Endothelial cell of umbilical vein (primary cell): ENCODE results near the gene TOB2. TPM values are rescaled to one million over a fixed set of nuclear protein-coding genes. Genes with fewer than 3 reads are reported as not detected.

Source experiments
- BruUV-seq: library from RNA; stranded (reverse); fragments of 400-500 nt; replicated peaks from 2 replicates; lab custom pipeline; 2021; lab: Mats Ljungman, UMichigan
- CTCF ChIA-PET: fragments of 300-600, 350-600 bp; sonication (Branson Sonifier 250); formaldehyde crosslinking; loops from one replicate; lab custom pipeline; 2021; ENCODE audit warnings: antibody characterized with exemption, inconsistent platforms; lab: Charles Lee
- POLR2A ChIA-PET: fragments of 300-600, 350-600 bp; sonication (Branson Sonifier 250); formaldehyde crosslinking; loops from one replicate; lab custom pipeline; 2021; ENCODE audit warnings: antibody characterized with exemption, inconsistent platforms; lab: Charles Lee
- DNase-seq: peaks from one replicate; pipeline ENCODE4 v3.0.0-alpha.2; 2011; ENCODE audit warnings: low read depth, low spot score
- FAIRE-seq: peaks from 2 replicates; lab custom pipeline; 2011; peaks lifted over from hg19 to GRCh38; lab: Jason Lieb, UNC
- H2AFZ ChIP-seq: 2 replicates; pipeline ENCODE4 v1.6.0; 2012; ENCODE audit warnings: low read depth, low read length, control low read depth, inconsistent platforms
- H3K27ac ChIP-seq: 2 replicates; pipeline ENCODE4 v1.5.1; 2011; ENCODE audit warnings: low read depth, mild to moderate bottlenecking, control low read depth, low read length, moderate library complexity; ENCODE audit not compliant: insufficient read depth
- H3K27me3 ChIP-seq, 2 experiments: 2 replicates each; pipeline versions ENCODE4 v1.6.0 to v1.6.1; 2011; ENCODE audit warnings: low read length in 2 of 2, mixed read lengths in 1 of 2; ENCODE audit not compliant: control insufficient read depth in 2 of 2, insufficient read depth in 2 of 2
- H3K36me3 ChIP-seq, 2 experiments: 2 replicates in 1 of 2; 3 replicates in 1 of 2; pipeline ENCODE4 v1.5.1; 2011; ENCODE audit warnings: low read length in 2 of 2, mild to moderate bottlenecking in 1 of 2, moderate library complexity in 1 of 2; ENCODE audit not compliant: control insufficient read depth in 2 of 2, insufficient read depth in 2 of 2; ENCODE audit errors: extremely low read depth in 1 of 2
- H3K4me1 ChIP-seq: 3 replicates; pipeline ENCODE4 v1.5.1; 2011; ENCODE audit warnings: mild to moderate bottlenecking, low read length; ENCODE audit not compliant: control insufficient read depth, insufficient read depth; ENCODE audit errors: extremely low read depth
- H3K4me2 ChIP-seq: 2 replicates; pipeline ENCODE4 v1.6.1; 2011; ENCODE audit warnings: low read length, control low read depth, mixed read lengths; ENCODE audit not compliant: insufficient read depth
- H3K4me3 ChIP-seq, 3 experiments: fragments of 200-600 bp in 1 of 3; sonication (generic), shearing (Covaris generic) in 1 of 3; replicated peaks in 1 of 3; 2 replicates each; pipeline ENCODE4 v1.5.1; 2011 to 2016; ENCODE audit warnings: control low read depth in 3 of 3, low read length in 3 of 3, mild to moderate bottlenecking in 2 of 3, inconsistent platforms in 1 of 3, low read depth in 1 of 3, moderate library complexity in 1 of 3; ENCODE audit not compliant: insufficient read depth in 1 of 3
- H3K79me2 ChIP-seq: 2 replicates; pipeline ENCODE4 v1.6.0; 2012; ENCODE audit warnings: low read length, inconsistent platforms; ENCODE audit not compliant: control insufficient read depth, insufficient read depth
- H3K9ac ChIP-seq: replicated peaks from 2 replicates; pipeline ENCODE3; 2011; ENCODE audit warnings: low read length, control low read depth; ENCODE audit not compliant: insufficient read depth; ENCODE audit errors: extremely low read depth
- H3K9me1 ChIP-seq: replicated peaks from 3 replicates; pipeline ENCODE4 v1.6.0; 2011; ENCODE audit warnings: mild to moderate bottlenecking, low read length; ENCODE audit not compliant: control insufficient read depth, insufficient read depth; ENCODE audit errors: extremely low read depth
- H3K9me3 ChIP-seq: replicated peaks from 2 replicates; pipeline ENCODE4 v1.5.1; 2012; ENCODE audit warnings: low read length, inconsistent platforms; ENCODE audit not compliant: control insufficient read depth, insufficient read depth
- H4K20me1 ChIP-seq: replicated peaks from 2 replicates; pipeline ENCODE3; 2011; ENCODE audit warnings: mild to moderate bottlenecking, low read length; ENCODE audit not compliant: control insufficient read depth, insufficient read depth; ENCODE audit errors: extremely low read depth
- EZH2 ChIP-seq: IDR thresholded peaks from 2 replicates; pipeline ENCODE4 v1.6.1; 2012; ENCODE audit warnings: borderline replicate concordance, low read depth, mild to moderate bottlenecking, moderate library complexity, low read length, inconsistent platforms; ENCODE audit not compliant: severe bottlenecking
- GATA2 ChIP-seq: IDR thresholded peaks from 2 replicates; pipeline ENCODE4 v1.7.0; 2011; ENCODE audit warnings: low read depth, mild to moderate bottlenecking, moderate library complexity, mixed read lengths, low read length; ENCODE audit not compliant: insufficient read length, insufficient read depth
- JUN ChIP-seq: IDR thresholded peaks from 2 replicates; pipeline ENCODE4 v1.6.1; 2011; ENCODE audit warnings: borderline replicate concordance, low read depth; ENCODE audit not compliant: insufficient read length, insufficient read depth
- MYC ChIP-seq: IDR thresholded peaks from one replicate; pipeline ENCODE4 v1.6.1; 2011; ENCODE audit warnings: mild to moderate bottlenecking, low read depth, low read length
- POLR2A ChIP-seq: IDR thresholded peaks from 2 replicates; pipeline ENCODE4 v1.6.1; 2012; ENCODE audit warnings: low read depth, mild to moderate bottlenecking, control low read depth, low read length
- dilution Hi-C: fragments of 300-500 bp; cut with MboI; formaldehyde crosslinking; loops from one replicate; pipeline ENCODE4 v1.15.0; 2019; ENCODE audit warnings: low sequenced_read_pairs; ENCODE audit not compliant: extremely low pct_ligation_motif_present
- intact Hi-C: fragments of 100-400 bp; cut with micrococcal nuclease; formaldehyde crosslinking; loops from one replicate; pipeline ENCODE4 v1.10.0; 2022
- polyA plus RNA-seq, 4 experiments: library from polyadenylated mRNA; depleted of rRNA in 3 of 4; stranded (reverse) in 3 of 4; unstranded in 1 of 4; fragments of >200 nt; gene quantifications; 2 replicates each; pipeline versions ENCODE4 v1.2.1 to v1.2.3, GENCODE V29; 2011 to 2012; ENCODE audit warnings: missing spikeins in 1 of 4
- total RNA-seq: library from RNA; stranded (reverse); gene quantifications from 2 replicates; pipeline ENCODE4 v1.2.3, GENCODE V29; 2021

The TOB2 gene
- total and polyA plus RNA-seq, 2 donors (not counting 3 experiments of a cell fraction or from before 2014, with no cell fraction given), result 21.7 to 44.7 TPM

DNA sequence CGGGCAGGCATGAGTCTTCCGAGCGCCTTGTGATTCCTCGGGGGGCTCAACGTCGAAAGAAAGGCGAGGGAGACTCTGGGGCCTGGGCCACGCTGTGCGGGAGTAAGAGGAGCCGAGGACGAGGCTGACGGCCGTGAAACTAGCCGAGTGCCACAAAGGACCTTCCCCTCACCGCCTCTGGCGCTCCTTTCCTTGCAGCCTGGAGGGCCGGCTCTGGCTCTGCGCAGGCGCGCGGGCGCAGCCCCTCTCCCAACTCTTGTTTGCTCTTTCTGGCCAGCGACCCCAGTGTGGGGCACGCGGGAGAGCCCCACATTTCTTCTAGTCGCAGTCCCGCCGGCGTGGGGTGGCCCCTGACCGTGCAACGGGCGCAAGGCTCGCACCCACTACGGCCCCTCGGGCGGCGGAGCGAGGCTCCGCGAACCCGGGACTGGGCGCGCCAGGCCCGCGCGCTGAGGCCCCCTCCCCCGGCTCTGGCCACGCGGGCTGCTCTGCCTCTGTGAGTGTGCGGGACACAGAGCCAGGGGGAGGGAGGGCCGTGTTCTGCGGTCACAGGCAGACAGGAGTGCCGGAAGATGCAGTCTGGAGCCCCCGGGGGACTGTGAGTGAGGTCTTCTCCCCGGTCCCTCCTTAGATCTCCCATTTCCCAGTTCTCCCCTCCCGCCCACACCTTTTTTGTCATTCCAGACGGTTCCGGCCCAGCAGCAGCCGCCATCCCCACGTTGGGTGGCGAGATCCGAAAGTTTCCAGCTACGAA, 1.0 kb upstream of the TOB2 start:
- Histone ChIP-seq H3K9ac (peak overlapping the region; percentile 83), H2AFZ (peak overlapping the region; percentile 63), H3K9me3 (no peaks in the 10 kb centered on the region), H3K4me1 (peaks cover 4% of the 10 kb centered on the region), H3K4me3 (peak overlapping the region; percentile 83 to 96 (median 95)), H3K36me3 (no peaks in the 10 kb centered on the region), H3K4me2 (peak overlapping the region; percentile 92), H4K20me1 (no peaks in the 10 kb centered on the region), H3K9me1 (no peaks in the 10 kb centered on the region), H3K27ac (peak overlapping the region; percentile 83), H3K27me3 (no peaks in the 10 kb centered on the region), H3K79me2 (peaks cover 38% of the 10 kb centered on the region)
- ChIA-PET CTCF (interaction anchor here (0.5 to 2.1 kb wide), 14 partner anchors 9 to 149 kb away, joined by 3 to 18 read pairs (median 4); partner anchors contain the start of genes ACO2, PHF5A and TEF), POLR2A (interaction anchor here (0.9 to 1.9 kb wide), 6 partner anchors 10 to 174 kb away, joined by 3 to 11 read pairs (median 6); partner anchors contain the start of genes ACO2, PHF5A and XRCC6)
- no TSS peak for BruUV-seq
- no peak for TF ChIP-seq GATA2
- peak; percentile 17 for TF ChIP-seq POLR2A
- TF ChIP-seq EZH2, result no peak
- TF ChIP-seq JUN, result no peak
- no peak for TF ChIP-seq MYC
- dilution Hi-C loops, result no loop called here
- FAIRE-seq (peak; percentile 63), DNase-seq (peak; percentile 74)
- intact Hi-C loops, result loop anchor here (1.0 kb wide), 2 partner anchors 21 to 66 kb away; partner anchors contain the start of genes PHF5A and TEF

DNA sequence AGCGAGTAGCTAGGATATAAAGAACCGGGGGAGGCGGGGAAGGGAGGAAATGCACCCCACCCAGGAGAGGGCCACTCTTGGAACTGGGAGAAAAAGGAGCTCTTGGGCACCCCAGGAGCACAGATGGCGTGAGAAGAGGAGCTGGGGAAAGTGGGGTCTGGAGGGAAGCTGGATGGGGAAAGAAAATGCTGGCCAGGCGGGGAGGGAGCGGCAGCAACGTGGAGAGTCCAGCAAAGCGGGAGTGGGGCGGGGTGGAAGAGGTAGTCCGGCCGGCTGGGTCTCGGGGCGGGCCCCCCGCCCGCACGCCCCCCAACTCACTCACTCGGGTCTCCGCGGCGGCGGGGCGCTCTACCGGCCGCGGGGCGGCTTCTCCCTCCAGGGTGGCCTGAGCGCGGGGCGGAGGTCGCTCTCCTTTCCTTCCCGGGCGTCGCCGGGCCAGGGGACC, 522 bp downstream of the TOB2 start:
- H3K9ac ChIP-seq, result peak overlapping the region; percentile 89
- BruUV-seq, result TSS peak; percentile 21
- H4K20me1 ChIP-seq, result peaks cover 4% of the 10 kb centered on the region
- no peaks in the 10 kb centered on the region for H3K36me3 ChIP-seq
- H3K4me1 ChIP-seq, result peaks cover 4% of the 10 kb centered on the region
- TF ChIP-seq JUN, result no peak
- TF ChIP-seq MYC, result no peak
- TF ChIP-seq EZH2, result no peak
- H3K9me3 ChIP-seq, result no peaks in the 10 kb centered on the region
- intact Hi-C loops (no loop called here), dilution Hi-C loops (no loop called here)
- CTCF ChIA-PET, result interaction anchor here (0.9 to 1.9 kb wide), 9 partner anchors 9 to 81 kb away, joined by 3 to 18 read pairs (median 4); partner anchors contain the start of gene PHF5A
- peak overlapping the region; percentile 83 for H3K27ac ChIP-seq
- H3K9me1 ChIP-seq, result no peaks in the 10 kb centered on the region
- H3K27me3 ChIP-seq, result no peaks in the 10 kb centered on the region
- H3K4me3 ChIP-seq, result peak overlapping the region; percentile 95 to 100 (median 96)
- FAIRE-seq, result no peak
- peak overlapping the region; percentile 6 for H2AFZ ChIP-seq
- peaks cover 51% of the 10 kb centered on the region for H3K79me2 ChIP-seq
- POLR2A ChIA-PET, result interaction anchor here (1.0 to 2.3 kb wide), 6 partner anchors 9 to 65 kb away, joined by 3 to 11 read pairs (median 4); partner anchors contain the start of genes ACO2, PHF5A and TEF
- DNase-seq, result peak; percentile 6
- H3K4me2 ChIP-seq, result peak overlapping the region; percentile 92
